ENCODE data around the gene TUBAL3.

- TF ChIP-seq REST (IDR thresholded peaks at IDR 0.05; ENCODE audit: insufficient read depth in 1 of 2, low read depth in 2 of 2, low read length in 1 of 2) (no peak), CTCF (IDR thresholded peaks at IDR 0.05) (no peak), POLR2AphosphoS5 (IDR thresholded peaks at IDR 0.05; ENCODE audit: low read depth, low read length) (no peak)
These were observed 48.3 kb downstream of the TUBAL3 start for GRCh38 chr10:5356302-5356763.

Data from Panc1 (cell line).